Activated CD4-positive, alpha-beta memory T cell treated with anti-CD3 and anti-CD28 coated beads for 36 hours (primary cell): Measurements from ENCODE around the gene TAF9B. TPM values are rescaled to one million over a fixed set of nuclear protein-coding genes. Genes with fewer than 3 reads are reported as not detected.

Source experiments
- CTCF ChIA-PET: fragments of 350-600 bp; sonication (Branson Sonifier 250); formaldehyde crosslinking; loops from one replicate; lab custom pipeline; 2021; ENCODE audit warnings: antibody characterized with exemption, inconsistent platforms; lab: Charles Lee
- POLR2A ChIA-PET: fragments of 350-600 bp; sonication (Branson Sonifier 250); formaldehyde crosslinking; loops from one replicate; lab custom pipeline; 2021; ENCODE audit warnings: antibody characterized with exemption; lab: Charles Lee
- DNase-seq: peaks from one replicate; pipeline ENCODE4 v3.0.0-alpha.2; 2020
- H3K27ac Mint-ChIP-seq: one replicate; pipeline ENCODE4 v1.8.0; 2021; ENCODE audit warnings: mixed read lengths
- H3K27me3 Mint-ChIP-seq: one replicate; pipeline ENCODE4 v1.8.0; 2021; ENCODE audit warnings: mixed read lengths
- H3K36me3 Mint-ChIP-seq: one replicate; pipeline ENCODE4 v1.8.0; 2021; ENCODE audit warnings: mixed read lengths
- H3K4me1 Mint-ChIP-seq: one replicate; pipeline ENCODE4 v1.8.0; 2021; ENCODE audit warnings: low read depth, mixed read lengths
- H3K4me3 Mint-ChIP-seq: one replicate; pipeline ENCODE4 v1.8.0; 2021; ENCODE audit warnings: mild to moderate bottlenecking, mixed read lengths
- H3K9me3 Mint-ChIP-seq: one replicate; pipeline ENCODE4 v1.8.0; 2021; ENCODE audit warnings: mixed read lengths
- intact Hi-C: fragments of 100-400 bp; cut with micrococcal nuclease; formaldehyde crosslinking; loops from one replicate; pipeline ENCODE4 v1.15.1; 2023
- total RNA-seq, 2 experiments: library from RNA; stranded (reverse); gene quantifications; one replicate each; pipeline ENCODE4 v1.2.3, GENCODE V29; 2021

The TAF9B gene
- total RNA-seq, 2 experiments from 2014 or later, result 23.0 TPM

DNA sequence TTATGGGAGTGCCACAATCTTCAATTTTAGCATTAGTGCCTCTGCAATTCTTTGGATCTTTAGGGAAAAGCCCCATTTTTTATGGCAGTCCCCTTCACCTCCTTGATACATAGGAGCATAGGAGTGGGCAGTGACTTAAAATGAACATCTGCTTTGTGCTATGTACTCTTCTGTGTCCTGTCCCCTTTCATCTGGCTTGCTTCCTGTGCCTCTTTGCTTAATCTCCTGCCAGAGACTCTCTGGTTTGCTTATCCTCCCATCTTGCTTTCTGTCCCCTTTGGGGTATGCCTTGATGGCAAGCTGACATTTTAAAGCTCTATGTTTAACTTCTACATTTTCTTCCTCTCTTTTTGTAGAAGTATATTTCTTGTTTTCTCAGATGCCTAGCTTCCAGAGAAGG is 23.1 kb downstream of the TAF9B start:
- POLR2A ChIA-PET, result interaction anchor here (1.9 kb wide), 1 partner anchor 9 kb away, joined by 8 read pairs; no protein-coding TSS in a partner anchor

DNA sequence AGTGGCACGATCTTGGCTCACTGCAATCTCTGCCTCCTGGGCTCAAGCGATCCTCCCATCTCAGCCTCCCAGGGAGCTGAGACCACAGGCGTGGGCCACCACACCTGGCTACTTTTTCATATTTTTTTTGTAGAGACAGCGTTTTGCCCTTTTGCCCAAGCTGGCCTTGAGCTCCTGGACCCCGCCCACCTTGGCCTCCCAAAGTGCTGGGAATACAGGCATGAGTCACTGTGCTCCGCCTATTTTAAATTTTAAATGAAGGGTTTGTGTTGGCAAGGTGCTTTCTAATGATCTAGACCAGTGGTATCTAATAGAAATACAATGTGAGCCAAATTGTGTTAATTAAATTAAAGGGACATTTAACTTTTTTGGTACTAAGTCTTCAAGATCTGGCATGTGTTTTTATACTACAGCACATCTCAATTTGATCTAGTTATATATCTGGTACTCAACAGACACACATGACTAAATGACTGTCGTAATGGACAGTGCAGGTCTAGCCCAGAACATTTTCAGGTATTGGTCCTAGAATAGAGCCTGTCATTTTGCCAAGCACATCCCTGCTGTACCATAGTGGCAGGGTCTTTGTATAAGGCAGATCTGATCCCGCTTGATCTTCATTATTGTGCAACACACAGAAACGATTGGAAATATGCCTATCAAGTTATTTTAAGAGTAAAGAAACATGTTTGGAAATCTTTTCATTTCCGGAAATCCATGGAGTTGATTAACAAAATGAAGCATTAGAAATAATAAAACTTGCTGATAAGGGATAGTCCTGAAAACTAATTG is 28.1 kb downstream of the TAF9B start:
- Mint-ChIP-seq H3K27me3 (no peaks in the 10 kb centered on the region), H3K4me1 (peaks cover 66% of the 10 kb centered on the region), H3K4me3 (no peak overlapping the region), H3K36me3 (peaks cover 58% of the 10 kb centered on the region), H3K27ac (peak overlapping the region; percentile 13), H3K9me3 (no peaks in the 10 kb centered on the region)
- no peak for DNase-seq
- POLR2A ChIA-PET, result no interaction called here
- intact Hi-C loops, result no loop called here
- CTCF ChIA-PET, result no interaction called here

More for the DNA sequence above, 23.1 kb downstream of the TAF9B start:
- Mint-ChIP-seq H3K4me3 (no peak overlapping the region), H3K36me3 (peaks cover 63% of the 10 kb centered on the region), H3K4me1 (peaks cover 56% of the 10 kb centered on the region), H3K27me3 (no peaks in the 10 kb centered on the region), H3K27ac (peak overlapping the region; percentile 51), H3K9me3 (no peaks in the 10 kb centered on the region)
- CTCF ChIA-PET, result interaction anchor here (0.7 kb wide), 1 partner anchor 45 kb away, joined by 3 read pairs; no protein-coding TSS in a partner anchor
- DNase-seq, result no peak
- intact Hi-C loops, result no loop called here

DNA sequence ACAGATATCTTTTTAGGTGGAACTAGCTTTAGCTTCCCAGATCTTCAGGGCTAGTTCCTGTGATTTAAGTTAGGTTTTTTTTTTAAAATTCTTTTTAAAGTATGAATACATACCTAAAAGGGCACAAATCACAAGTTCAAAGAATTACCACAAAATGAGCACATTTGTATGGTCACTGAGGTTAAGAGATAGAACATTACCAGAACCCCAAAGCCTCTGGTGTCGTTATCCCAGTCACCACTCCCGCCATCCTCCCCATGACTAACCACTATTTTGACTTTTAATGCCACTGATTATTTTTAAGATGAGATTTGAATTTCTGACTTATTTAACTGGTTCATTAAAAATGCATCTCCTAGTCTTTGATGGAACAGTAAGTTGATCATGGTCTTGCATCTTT is 30.0 kb downstream of the TAF9B start:
- CTCF ChIA-PET, result no interaction called here
- Mint-ChIP-seq H3K27ac (peak overlapping the region; percentile 69), H3K4me1 (peaks cover 55% of the 10 kb centered on the region), H3K36me3 (peaks cover 61% of the 10 kb centered on the region), H3K9me3 (no peaks in the 10 kb centered on the region), H3K27me3 (no peaks in the 10 kb centered on the region), H3K4me3 (peak overlapping the region; percentile 43)
- no peak for DNase-seq
- POLR2A ChIA-PET, result no interaction called here
- intact Hi-C loops, result loop anchor here (10.0 kb wide), 6 partner anchors 215 to 1145 kb away; partner anchors contain the start of genes CYSLTR1 and P2RY10

DNA sequence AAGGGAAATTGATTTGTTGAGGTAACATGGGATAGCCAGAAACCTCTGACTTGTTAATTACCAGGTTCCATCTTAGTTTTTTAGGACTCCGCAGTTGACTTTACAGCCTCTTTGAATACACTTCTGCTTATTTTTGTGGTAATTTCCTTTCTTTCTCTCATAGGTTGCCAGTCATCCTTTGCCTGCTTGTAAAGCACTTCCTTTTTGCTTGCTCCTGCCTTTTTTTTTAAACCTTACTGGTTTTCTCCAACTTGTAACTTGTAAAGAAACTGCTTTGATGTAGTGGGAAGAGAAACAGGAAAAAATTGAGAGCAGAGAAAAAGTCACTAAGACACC is 32.8 kb downstream of the TAF9B start:
- intact Hi-C loops, result loop anchor here (10.0 kb wide), 6 partner anchors 218 to 1148 kb away; partner anchors contain the start of genes CYSLTR1 and P2RY10
- ChIA-PET POLR2A (interaction anchor here (1.0 to 1.4 kb wide), 2 partner anchors 207 to 1153 kb away, joined by 3 to 5 read pairs; partner anchors contain the start of gene COX7B), CTCF (interaction anchor here (1.4 kb wide), 1 partner anchor 207 kb away, joined by 6 read pairs; the partner anchor contains the start of gene COX7B)
- Mint-ChIP-seq H3K27me3 (no peaks in the 10 kb centered on the region), H3K9me3 (no peaks in the 10 kb centered on the region), H3K36me3 (peaks cover 45% of the 10 kb centered on the region), H3K4me3 (peak overlapping the region; percentile 93), H3K27ac (peak overlapping the region; percentile 90), H3K4me1 (peaks cover 54% of the 10 kb centered on the region)
- DNase-seq, result no peak

DNA sequence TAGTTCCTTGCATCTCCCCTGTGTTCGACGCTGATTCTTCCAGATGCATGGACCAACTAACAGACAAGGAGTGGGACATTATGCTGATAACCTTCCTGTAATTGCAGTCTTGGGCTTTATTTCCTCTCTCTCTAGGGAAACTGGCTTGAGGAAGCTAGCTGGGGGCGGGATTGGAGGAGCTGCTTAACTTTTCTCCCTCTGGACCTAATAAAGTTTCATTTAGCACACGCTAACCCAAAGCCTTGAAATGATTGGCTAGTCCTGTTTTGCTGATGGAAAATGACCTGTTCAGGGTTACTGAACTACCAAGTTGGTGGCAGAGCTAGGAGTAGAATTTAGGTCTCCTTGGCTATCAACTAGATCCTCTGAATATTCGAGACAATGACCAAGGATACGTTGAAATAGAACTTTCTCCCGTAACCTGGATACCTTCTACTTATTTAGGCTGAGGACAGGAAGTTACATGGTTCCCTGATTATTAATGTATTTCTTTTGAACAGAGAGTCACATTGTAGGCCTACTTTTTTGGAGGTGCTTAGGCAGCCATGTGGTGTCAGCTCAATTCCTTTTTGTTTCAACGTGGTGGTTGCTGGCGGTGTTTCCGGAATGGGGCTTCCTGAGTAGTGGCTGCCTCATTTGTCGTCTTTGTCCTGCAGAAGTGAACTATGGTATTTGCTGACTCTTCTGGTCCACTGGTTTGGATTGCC is 33.4 kb downstream of the TAF9B start:
- Mint-ChIP-seq H3K36me3 (peaks cover 42% of the 10 kb centered on the region), H3K4me1 (peaks cover 52% of the 10 kb centered on the region), H3K4me3 (peak overlapping the region; percentile 93), H3K9me3 (no peaks in the 10 kb centered on the region), H3K27ac (peak overlapping the region; percentile 90), H3K27me3 (no peaks in the 10 kb centered on the region)
- intact Hi-C loops, result loop anchor here (2.0 to 10.0 kb wide), 8 partner anchors 17 to 1149 kb away; partner anchors contain the start of genes COX7B, CYSLTR1 and P2RY10
- CTCF ChIA-PET, result interaction anchor here (1.4 kb wide), 1 partner anchor 207 kb away, joined by 6 read pairs; the partner anchor contains the start of gene COX7B
- DNase-seq, result peak; percentile 42
- POLR2A ChIA-PET, result interaction anchor here (0.6 to 1.4 kb wide), 6 partner anchors 17 to 1153 kb away, joined by 3 to 6 read pairs (median 4); partner anchors contain the start of gene COX7B

DNA sequence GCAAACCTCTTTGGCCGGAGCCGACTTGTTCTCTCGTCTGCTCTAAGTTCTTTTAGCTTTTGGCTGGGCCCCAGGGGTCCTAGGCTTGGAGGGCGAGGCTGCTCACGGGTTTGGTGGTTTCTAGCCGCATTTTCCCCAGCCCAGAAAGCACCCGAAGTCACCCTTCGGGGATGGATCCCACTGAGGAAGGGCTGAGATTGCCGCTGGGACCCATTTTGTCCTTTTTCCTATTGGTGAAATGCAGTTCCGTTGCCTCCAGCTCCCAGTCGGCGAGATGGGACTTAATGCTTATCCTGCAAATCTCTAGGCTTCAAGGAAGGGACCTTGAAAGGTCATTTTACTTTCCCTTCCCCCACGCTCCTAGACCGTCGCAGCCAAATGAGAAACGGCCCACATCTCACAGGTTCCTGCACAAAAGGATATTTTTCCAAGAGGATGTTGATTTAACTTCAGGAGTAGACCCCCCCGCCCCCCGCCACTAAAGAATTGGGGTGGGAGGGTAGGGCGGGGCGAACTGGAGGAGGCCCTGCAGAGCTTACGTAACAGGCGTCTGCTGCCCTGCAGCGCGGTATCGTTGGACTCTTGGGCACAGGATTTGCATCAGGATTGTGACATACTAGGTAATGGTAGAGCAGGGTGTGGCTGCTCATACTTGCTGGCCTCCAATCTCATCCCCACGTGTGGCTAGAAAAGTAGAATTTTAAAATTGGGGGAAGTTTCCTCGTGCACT is 34.8 kb downstream of the TAF9B start:
- peak; percentile 41 for DNase-seq
- intact Hi-C loops, result loop anchor here (1.0 to 10.0 kb wide), 11 partner anchors 18 to 1150 kb away; partner anchors contain the start of genes ATP7A, COX7B, CYSLTR1 and P2RY10
- Mint-ChIP-seq H3K4me1 (peaks cover 48% of the 10 kb centered on the region), H3K36me3 (peaks cover 40% of the 10 kb centered on the region), H3K27me3 (no peaks in the 10 kb centered on the region), H3K9me3 (no peaks in the 10 kb centered on the region), H3K4me3 (peak overlapping the region; percentile 93), H3K27ac (peak overlapping the region; percentile 90)
- ChIA-PET POLR2A (interaction anchor here (1.0 to 1.9 kb wide), 5 partner anchors 9 to 206 kb away, joined by 3 to 10 read pairs (median 3); partner anchors contain the start of gene COX7B), CTCF (interaction anchor here (0.8 kb wide), 1 partner anchor 79 kb away, joined by 3 read pairs; no protein-coding TSS in a partner anchor)

DNA sequence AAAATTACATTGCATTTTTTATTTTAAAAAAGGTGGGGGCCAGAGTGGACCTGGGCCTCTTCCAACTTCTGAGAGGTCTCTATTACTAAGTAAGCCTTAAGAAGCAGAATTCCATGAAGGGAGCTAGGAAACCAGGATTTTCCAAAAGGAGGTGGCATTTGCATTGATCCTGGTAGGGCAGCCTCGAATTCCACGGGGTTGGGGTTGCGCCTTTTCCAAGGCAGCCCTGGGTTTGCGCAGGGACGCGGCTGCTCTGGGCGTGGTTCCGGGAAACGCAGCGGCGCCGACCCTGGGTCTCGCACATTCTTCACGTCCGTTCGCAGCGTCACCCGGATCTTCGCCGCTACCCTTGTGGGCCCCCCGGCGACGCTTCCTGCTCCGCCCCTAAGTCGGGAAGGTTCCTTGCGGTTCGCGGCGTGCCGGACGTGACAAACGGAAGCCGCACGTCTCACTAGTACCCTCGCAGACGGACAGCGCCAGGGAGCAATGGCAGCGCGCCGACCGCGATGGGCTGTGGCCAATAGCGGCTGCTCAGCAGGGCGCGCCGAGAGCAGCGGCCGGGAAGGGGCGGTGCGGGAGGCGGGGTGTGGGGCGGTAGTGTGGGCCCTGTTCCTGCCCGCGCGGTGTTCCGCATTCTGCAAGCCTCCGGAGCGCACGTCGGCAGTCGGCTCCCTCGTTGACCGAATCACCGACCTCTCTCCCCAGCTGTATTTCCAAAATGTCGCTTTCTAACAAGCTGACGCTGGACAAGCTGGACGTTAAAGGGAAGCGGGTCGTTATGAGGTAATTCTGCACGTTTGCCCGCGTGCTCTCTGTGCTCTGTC is 35.6 kb downstream of the TAF9B start, which contains the start of gene PGK1:
Gene PGK1, plus strand, starts transcription at position 626 of the 824 bp plus-strand sequence. Its CDS starts 93 bp downstream, at position 719.
- Mint-ChIP-seq H3K4me1 (peaks cover 40% of the 10 kb centered on the region), H3K27me3 (no peaks in the 10 kb centered on the region), H3K27ac (peak within 1 kb of the TSS; percentile 90), H3K4me3 (peak within 1 kb of the TSS; percentile 93), H3K9me3 (no peaks in the 10 kb centered on the region), H3K36me3 (peaks cover 36% of the 10 kb centered on the region)
- intact Hi-C loops, result loop anchor here (1.0 to 10.0 kb wide), 11 partner anchors 19 to 1151 kb away; partner anchors contain the start of genes ATP7A, COX7B, CYSLTR1 and P2RY10
- POLR2A ChIA-PET, result interaction anchor here (1.0 to 1.9 kb wide), 4 partner anchors 10 to 205 kb away, joined by 3 to 10 read pairs (median 4); partner anchors contain the start of gene COX7B
- DNase-seq, result peak; percentile 96
- CTCF ChIA-PET, result interaction anchor here (0.8 kb wide), 1 partner anchor 79 kb away, joined by 3 read pairs; no protein-coding TSS in a partner anchor

DNA sequence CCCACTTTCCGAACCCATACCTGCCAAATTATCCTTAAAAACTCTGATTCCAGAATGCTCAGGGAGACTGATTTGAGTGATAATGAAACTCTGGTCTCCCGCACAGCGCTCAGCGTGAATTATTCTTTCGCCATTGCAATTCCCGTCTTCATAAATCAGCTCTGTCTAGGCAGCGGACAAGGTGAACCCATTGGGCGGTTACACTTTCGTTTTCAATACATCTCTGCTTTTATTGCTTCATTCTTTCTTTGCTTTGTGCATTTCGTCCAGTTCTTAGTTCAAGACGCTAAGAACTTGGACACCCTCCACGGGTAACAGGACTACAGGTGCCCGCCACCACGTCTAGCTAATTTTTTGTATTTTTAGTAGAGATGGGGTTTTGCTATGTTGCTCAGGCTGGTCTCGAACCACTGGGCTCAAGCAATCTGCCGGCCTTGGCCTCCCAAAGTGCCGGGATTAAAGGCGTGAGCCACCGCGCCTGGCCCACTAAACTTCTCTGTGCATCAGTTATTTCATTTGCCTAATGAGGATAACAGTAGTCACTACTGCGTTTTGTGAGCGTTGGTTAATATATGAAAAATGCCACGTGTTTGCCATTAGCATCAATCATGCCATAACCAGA is 36.3 kb downstream of the TAF9B start:
- no peaks in the 10 kb centered on the region for H3K27me3 Mint-ChIP-seq
- H3K9me3 Mint-ChIP-seq, result no peaks in the 10 kb centered on the region
- peak overlapping the region; percentile 90 for H3K27ac Mint-ChIP-seq
- ChIA-PET CTCF (interaction anchor here (0.6 kb wide), 1 partner anchor 38 kb away, joined by 7 read pairs; no protein-coding TSS in a partner anchor), POLR2A (interaction anchor here (0.6 kb wide), 1 partner anchor 415 kb away, joined by 3 read pairs; no protein-coding TSS in a partner anchor)
- H3K4me1 Mint-ChIP-seq, result peaks cover 33% of the 10 kb centered on the region
- no peak for DNase-seq
- H3K4me3 Mint-ChIP-seq, result peak overlapping the region; percentile 93
- intact Hi-C loops, result loop anchor here (10.0 kb wide), 6 partner anchors 222 to 1152 kb away; partner anchors contain the start of genes CYSLTR1 and P2RY10
- H3K36me3 Mint-ChIP-seq, result peaks cover 30% of the 10 kb centered on the region

DNA sequence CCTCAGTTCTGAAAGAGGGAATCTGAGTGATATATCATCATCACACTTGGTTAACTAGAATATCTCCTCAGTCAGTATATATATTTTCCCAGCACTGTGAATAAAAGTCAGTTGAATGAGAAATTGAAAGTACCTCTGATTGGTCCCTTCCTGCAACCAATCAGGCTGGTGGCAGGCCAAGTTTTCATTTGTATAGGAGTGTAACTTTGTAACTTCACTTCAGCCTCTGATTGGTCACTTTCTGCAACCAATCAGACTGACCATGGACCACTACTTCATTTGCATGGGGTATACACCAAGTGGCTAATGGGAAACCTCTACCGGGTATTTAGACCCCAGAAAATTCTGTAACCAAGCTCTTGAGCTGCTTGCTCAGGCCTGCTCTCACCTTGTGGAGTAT is 37.4 kb downstream of the TAF9B start:
- intact Hi-C loops, result loop anchor here (10.0 kb wide), 6 partner anchors 223 to 1153 kb away; partner anchors contain the start of genes CYSLTR1 and P2RY10
- Mint-ChIP-seq H3K9me3 (no peaks in the 10 kb centered on the region), H3K27ac (no peak overlapping the region), H3K27me3 (no peaks in the 10 kb centered on the region), H3K4me1 (peaks cover 23% of the 10 kb centered on the region), H3K36me3 (peaks cover 22% of the 10 kb centered on the region), H3K4me3 (no peak overlapping the region)
- ChIA-PET POLR2A (no interaction called here), CTCF (interaction anchor here (1.0 kb wide), 1 partner anchor 37 kb away, joined by 3 read pairs; no protein-coding TSS in a partner anchor)
- DNase-seq, result no peak

DNA sequence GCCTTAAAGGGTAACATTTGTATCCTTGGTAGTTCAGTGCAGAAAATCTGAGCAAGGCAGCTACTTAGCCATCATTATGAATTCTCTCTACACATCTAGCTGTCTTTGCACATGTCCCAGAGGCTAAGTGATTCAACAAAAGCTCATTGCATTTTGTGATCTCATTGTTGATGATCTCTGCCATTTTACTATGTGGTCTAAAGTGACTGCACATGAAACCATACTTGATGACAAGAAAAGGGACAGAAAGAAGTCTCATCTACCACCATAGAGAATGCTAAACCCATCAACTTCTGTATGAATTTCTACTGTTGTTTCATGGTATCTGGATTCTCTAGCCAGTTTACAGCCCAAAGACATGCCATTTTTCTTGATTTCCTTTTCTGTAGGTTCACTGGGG is 41.3 kb downstream of the TAF9B start:
- H3K9me3 Mint-ChIP-seq, result no peaks in the 10 kb centered on the region
- no peaks in the 10 kb centered on the region for H3K36me3 Mint-ChIP-seq
- H3K4me3 Mint-ChIP-seq, result no peak overlapping the region
- intact Hi-C loops, result no loop called here
- ChIA-PET POLR2A (no interaction called here), CTCF (interaction anchor here (0.7 kb wide), 1 partner anchor 1315 kb away, joined by 3 read pairs; no protein-coding TSS in a partner anchor)
- DNase-seq, result no peak
- no peak overlapping the region for H3K27ac Mint-ChIP-seq
- peaks cover 13% of the 10 kb centered on the region for H3K4me1 Mint-ChIP-seq
- H3K27me3 Mint-ChIP-seq, result no peaks in the 10 kb centered on the region
